GM12865 (cell line): Measurements from ENCODE around the gene SLC43A2.
"Not testable (repeated sequence)": the region's sequence is repeated elsewhere in the genome, so short reads cannot be mapped to it uniquely, and the experiment has no call there.

Experiments used
- DNase-seq: peaks from one replicate; pipeline ENCODE4 v3.0.0; 2010; ENCODE audit warnings: low read depth
- H3K4me3 ChIP-seq: 2 replicates; pipeline ENCODE4 v1.5.1; 2011; ENCODE audit warnings: mild to moderate bottlenecking, low read depth, low read length, control low read depth
- TF ChIP-seq, protein P1 (sequence below): IDR thresholded peaks from 2 replicates; pipeline ENCODE4 v1.5.1; 2011; ENCODE audit warnings: low read length, control low read depth, low read depth, inconsistent platforms; ENCODE audit not compliant: insufficient read depth; ENCODE audit errors: missing control alignments

The SLC43A2 gene

DNA sequence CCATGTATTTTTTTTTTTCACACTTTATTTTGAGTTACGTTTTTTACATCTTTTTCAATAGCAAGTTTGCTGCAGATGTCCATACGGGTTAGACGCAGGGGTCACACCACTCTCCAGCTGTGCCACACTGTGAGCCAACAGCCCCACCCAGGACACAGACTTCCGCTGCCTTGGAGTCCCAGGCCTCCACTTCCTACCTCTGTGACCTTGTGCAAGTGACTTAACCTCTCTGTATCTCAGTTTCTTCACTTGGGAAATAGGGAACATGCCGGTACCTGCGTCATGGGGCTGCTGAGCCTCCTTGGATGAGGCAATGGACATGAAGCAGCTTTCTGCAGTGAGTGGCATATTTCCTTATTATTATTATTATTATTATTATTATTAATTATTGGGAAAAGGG lies 62.8 kb downstream of the SLC43A2 start:
- peak overlapping the region; percentile 65 for H3K4me3 ChIP-seq
- TF ChIP-seq, protein P1, sequence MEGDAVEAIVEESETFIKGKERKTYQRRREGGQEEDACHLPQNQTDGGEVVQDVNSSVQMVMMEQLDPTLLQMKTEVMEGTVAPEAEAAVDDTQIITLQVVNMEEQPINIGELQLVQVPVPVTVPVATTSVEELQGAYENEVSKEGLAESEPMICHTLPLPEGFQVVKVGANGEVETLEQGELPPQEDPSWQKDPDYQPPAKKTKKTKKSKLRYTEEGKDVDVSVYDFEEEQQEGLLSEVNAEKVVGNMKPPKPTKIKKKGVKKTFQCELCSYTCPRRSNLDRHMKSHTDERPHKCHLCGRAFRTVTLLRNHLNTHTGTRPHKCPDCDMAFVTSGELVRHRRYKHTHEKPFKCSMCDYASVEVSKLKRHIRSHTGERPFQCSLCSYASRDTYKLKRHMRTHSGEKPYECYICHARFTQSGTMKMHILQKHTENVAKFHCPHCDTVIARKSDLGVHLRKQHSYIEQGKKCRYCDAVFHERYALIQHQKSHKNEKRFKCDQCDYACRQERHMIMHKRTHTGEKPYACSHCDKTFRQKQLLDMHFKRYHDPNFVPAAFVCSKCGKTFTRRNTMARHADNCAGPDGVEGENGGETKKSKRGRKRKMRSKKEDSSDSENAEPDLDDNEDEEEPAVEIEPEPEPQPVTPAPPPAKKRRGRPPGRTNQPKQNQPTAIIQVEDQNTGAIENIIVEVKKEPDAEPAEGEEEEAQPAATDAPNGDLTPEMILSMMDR: no peak
- peak; percentile 43 for DNase-seq

DNA sequence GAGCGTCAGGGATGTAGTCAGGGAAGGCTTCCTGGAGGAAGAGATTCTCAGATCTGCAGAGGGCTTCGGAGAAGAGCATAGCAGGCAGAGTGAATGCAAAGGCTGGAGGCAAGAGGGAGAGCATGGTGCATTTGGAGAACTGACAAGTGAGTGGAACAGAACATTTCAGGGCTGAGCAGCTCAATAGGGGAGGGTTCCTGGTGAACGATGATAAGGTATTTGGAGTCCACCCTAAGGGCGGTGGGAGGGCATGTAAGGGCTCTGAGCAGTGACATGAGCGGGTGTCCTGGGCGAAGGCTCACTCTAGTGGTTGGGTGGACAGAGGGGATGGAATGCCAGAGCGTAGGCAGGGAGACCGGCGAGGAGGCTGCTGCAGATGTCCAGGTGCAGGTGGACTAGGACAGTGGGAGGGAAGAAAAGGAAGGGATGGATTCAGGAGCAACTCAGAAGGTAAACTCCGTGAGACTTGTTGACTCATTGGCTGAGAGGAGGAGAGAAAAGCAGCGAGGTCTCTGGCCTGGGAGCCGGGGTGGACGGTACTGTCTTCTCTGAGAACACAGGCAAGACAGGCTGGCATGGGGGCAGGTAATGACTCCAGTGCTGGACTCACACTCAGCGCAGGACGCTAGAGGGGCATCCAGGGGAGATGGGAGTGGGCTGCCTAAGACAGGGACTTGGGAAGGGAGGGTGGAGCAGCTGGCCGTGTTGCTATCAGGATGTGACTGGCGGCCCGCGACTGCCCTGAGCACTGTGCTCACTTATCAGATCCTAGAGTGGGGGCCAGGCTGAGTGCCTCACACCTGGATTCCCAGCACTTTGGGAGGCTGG lies 64.6 kb downstream of the SLC43A2 start:
- no peak overlapping the region for H3K4me3 ChIP-seq

DNA sequence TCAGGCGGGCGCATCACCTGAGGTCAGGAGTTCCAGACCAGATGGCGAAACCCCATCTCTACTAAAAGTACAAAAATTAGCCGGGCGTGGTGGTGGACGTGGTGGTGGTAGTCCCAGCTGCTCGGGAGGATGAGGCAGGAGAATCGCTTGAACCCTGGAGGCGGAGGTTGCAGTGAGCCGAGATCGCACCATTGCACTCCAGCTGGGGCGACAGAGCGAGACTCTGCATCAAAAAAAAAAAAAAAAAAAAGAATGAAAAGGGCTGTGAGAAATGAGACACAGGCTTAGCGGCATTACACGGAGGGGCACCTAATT lies 65.2 kb downstream of the SLC43A2 start:
- not testable (repeated sequence) for DNase-seq, H3K4me3 ChIP-seq

More for the DNA sequence above, 64.6 kb downstream of the SLC43A2 start:
- DNase-seq: no peak
- TF ChIP-seq, protein P1: no peak

DNA sequence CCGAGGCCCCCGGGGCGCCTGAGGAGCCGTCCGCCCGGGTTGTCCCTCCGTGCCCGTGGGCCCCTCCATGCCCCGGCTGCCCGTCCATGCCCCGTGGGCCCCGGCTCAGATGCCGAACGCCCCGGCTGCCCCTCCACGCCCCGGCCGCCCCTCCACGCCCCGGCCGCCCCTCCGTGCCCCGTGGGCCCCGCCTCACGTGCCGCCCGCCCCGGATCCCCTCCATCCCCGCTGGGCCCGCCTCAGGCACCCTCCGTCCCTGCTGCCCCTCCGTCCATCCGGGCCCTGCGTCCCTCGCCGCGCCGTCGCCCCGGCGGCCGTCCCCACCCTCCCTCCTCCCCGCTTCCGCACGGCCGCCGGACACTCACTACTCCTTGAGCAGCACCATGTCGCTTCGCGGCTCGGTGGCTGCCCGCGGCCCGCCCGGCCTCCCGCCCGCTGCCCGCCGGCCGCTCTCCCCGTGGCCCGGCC lies 66.4 kb downstream of the SLC43A2 start:
- no peak for DNase-seq
- peak overlapping the region; percentile 78 for H3K4me3 ChIP-seq
- TF ChIP-seq, protein P1: no peak

DNA sequence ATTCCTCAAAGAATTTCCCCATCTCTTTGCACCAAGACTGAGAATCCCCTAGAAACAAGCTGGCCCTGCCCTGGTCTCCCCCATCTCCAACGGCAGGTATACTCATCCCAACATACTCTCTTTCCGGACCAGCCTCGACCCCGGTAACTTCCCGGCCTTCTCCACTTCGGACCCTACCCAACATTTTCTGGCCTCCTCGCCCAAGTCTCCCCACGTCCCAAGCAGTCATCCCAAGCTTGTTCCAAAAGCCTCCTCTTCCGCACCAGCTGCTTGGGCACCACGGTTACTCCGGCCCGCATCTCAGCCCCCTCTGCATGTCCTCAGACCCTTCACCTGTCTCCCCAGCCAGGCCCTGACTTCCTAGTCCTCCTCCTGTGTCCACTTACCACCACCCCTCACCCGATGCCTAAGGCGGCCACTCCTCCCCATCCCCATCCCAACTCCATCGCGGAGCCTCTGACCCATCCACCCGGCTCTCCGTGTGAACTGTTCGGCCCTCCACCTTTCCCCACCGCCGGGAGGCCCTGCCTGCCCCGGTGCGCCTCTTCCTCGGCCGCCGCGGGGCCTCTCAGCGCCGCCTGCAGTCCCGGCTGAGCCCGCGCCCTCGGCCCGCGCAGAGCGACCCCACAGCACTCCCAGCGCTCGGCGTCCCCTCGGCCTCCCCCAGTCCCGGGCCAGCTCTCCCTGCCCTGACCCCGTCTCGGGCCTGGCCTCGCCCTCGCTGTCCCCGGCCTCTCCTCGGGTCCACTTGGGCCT lies 67.0 kb downstream of the SLC43A2 start:
- DNase-seq: peak; percentile 48
- TF ChIP-seq, protein P1: peak; percentile 26
- H3K4me3 ChIP-seq: peak overlapping the region; percentile 78

DNA sequence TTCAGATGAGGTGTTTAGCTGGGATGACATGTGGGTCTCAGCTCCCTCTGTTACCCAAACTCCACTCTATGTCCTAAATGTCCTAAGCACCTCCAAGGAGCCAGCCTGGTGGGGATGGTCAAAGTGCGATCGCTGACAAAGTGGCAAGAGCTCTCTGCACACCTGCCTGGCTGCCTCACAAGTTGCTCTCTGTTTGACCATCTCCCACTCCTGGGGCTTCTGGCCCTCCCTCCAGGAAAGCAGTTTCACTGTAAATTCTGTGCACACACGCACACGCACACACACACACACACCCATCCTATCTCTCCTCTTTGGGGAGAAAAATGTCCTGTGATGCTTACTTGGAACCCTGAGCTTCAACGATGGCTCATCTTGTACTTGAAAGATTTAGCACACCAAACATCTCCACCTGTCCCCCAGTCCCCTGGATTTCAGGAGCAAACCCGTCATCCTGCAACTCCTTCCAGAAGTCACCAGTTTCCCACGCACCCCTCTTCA lies 67.7 kb downstream of the SLC43A2 start:
- H3K4me3 ChIP-seq: peak overlapping the region; percentile 78
- TF ChIP-seq, protein P1: no peak
- DNase-seq: no peak

DNA sequence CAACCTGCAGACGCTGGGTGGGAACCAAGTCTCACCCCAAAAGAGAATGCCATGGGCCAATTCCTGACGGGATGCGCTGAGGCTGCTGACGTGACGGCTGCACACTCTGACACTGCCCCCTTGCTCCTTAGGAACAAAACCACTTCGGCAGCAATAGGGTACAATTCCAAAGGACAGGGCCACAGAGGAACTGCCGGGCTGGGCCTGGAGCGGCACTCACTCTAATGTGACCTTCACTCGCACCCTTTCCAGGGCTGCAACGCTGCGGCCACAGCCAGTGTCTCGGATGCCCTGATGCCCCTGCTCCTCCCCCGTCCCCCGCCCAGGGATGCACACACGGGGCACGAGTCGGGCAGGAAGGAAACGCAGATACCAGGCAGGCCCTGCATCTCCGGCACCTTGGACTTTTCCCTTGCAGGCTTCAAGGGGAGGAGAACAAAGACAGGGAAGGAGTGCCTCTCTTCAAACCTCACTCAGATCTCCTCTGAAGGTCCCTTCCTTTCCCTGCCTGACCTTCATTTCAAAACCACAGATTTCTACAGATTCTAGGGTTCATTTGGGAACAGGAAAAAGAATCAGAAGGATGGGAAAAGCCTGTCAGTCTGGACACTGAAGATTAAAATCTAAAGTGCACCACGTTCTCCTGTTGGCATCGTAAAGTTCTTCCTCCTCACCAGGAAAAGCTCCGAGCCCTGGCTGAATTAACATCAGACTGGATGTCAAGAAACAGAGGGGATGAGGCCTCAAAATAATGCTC lies 68.4 kb downstream of the SLC43A2 start:
- DNase-seq: no peak
- no peak overlapping the region for H3K4me3 ChIP-seq
- TF ChIP-seq, protein P1: no peak
